Medulla oblongata (tissue), 1 donor: Measurements from ENCODE around the gene DPH6.

Source experiments
- DNase-seq: peaks from one replicate; pipeline ENCODE4 v3.0.0-alpha.2; 2015; ENCODE audit errors: extremely low spot score

DPH6 gene

GRCh38 chr15:35540885-35541284 lies 5.1 kb downstream of the DPH6 start:
- no peak for DNase-seq

- no peak for DNase-seq
These were observed 5.9 kb downstream of the DPH6 start for GRCh38 chr15:35540021-35540420.

- no peak for DNase-seq
These were observed 10.5 kb downstream of the DPH6 start for GRCh38 chr15:35535365-35535916.

- no peak for DNase-seq
These were observed 12.5 kb downstream of the DPH6 start for GRCh38 chr15:35533130-35534110.

- DNase-seq = no peak
These were observed 15.3 kb downstream of the DPH6 start for GRCh38 chr15:35530698-35531097.

GRCh38 chr15:35529784-35530183 lies 16.2 kb downstream of the DPH6 start:
- no peak for DNase-seq

- no peak for DNase-seq
These were observed 23.9 kb downstream of the DPH6 start for GRCh38 chr15:35522061-35522460.

- peak; percentile 68 for DNase-seq
These were observed 26.3 kb downstream of the DPH6 start for GRCh38 chr15:35519541-35520149.

GRCh38 chr15:35519052-35519451 lies 26.9 kb downstream of the DPH6 start:
- DNase-seq = no peak

- no peak for DNase-seq
These were observed 31.2 kb downstream of the DPH6 start for GRCh38 chr15:35514759-35515158.

- DNase-seq = no peak
These were observed 37.9 kb downstream of the DPH6 start for GRCh38 chr15:35507932-35508638.

- DNase-seq = no peak
These were observed 39.6 kb downstream of the DPH6 start for GRCh38 chr15:35506272-35506870.

- peak; percentile 5 for DNase-seq
These were observed 40.2 kb downstream of the DPH6 start for GRCh38 chr15:35505809-35506208.

- no peak for DNase-seq
These were observed 40.8 kb downstream of the DPH6 start for GRCh38 chr15:35505141-35505540.

GRCh38 chr15:35499723-35500122 lies 46.2 kb downstream of the DPH6 start:
- no peak for DNase-seq

- DNase-seq = no peak
These were observed 49.4 kb downstream of the DPH6 start for GRCh38 chr15:35496585-35496984.

GRCh38 chr15:35495080-35495479 lies 50.9 kb downstream of the DPH6 start:
- no peak for DNase-seq

GRCh38 chr15:35491999-35492398 lies 54.0 kb downstream of the DPH6 start:
- no peak for DNase-seq

GRCh38 chr15:35491173-35491572 lies 54.8 kb downstream of the DPH6 start:
- no peak for DNase-seq

GRCh38 chr15:35490511-35490910 lies 55.5 kb downstream of the DPH6 start:
- no peak for DNase-seq

- no peak for DNase-seq
These were observed 58.5 kb downstream of the DPH6 start for GRCh38 chr15:35487417-35487816.

GRCh38 chr15:35486296-35486695 lies 59.7 kb downstream of the DPH6 start:
- no peak for DNase-seq
